IMR-90 (cell line): ENCODE measurements around the gene PCSK6. TPM values are rescaled to one million over a fixed set of nuclear protein-coding genes. Genes with fewer than 3 reads are reported as not detected.

Experiments
- ATAC-seq: fragments of 200-7000 bp; cut with Tn5 transposase; 2 replicates; pipeline ENCODE4 v1.9.1; 2020; ENCODE audit warnings: low read depth, mild to moderate bottlenecking, moderate library complexity
- BruUV-seq: library from RNA; stranded (reverse); fragments of 400-500 nt; replicated peaks from 2 replicates; lab custom pipeline; 2021; lab: Mats Ljungman, UMichigan
- CTCF ChIA-PET: fragments of 300-600 bp; formaldehyde crosslinking; extraction: SDS; loops from one replicate; lab custom pipeline; 2021; ENCODE audit warnings: antibody characterized with exemption; lab: Yijun Ruan, JAX
- POLR2A ChIA-PET: fragments of 300-600 bp; sonication (Branson Sonifier 250); formaldehyde crosslinking; loops from one replicate; lab custom pipeline; 2022; ENCODE audit warnings: antibody characterized with exemption; ENCODE audit not compliant: unreplicated experiment; lab: Charles Lee
- DNase-seq: peaks from one replicate; pipeline ENCODE4 v3.0.0; 2013
- H2AFZ ChIP-seq: replicated peaks from 2 replicates; pipeline ENCODE3; 2013; ENCODE audit warnings: low read length, mild to moderate bottlenecking; ENCODE audit not compliant: poor library complexity
- H2AK5ac ChIP-seq: 2 replicates; pipeline ENCODE4 v1.6.1; 2013; ENCODE audit warnings: low read depth, low read length, inconsistent platforms
- H2AK9ac ChIP-seq: replicated peaks from 2 replicates; pipeline ENCODE3; 2013; ENCODE audit warnings: mild to moderate bottlenecking, low read depth, low read length, moderate library complexity; ENCODE audit not compliant: poor library complexity
- H2BK120ac ChIP-seq: 2 replicates; pipeline ENCODE4 v1.6.1; 2013; ENCODE audit warnings: low read depth, low read length, inconsistent platforms
- H2BK15ac ChIP-seq: 3 replicates; pipeline ENCODE4 v1.6.1; 2013; ENCODE audit warnings: low read depth, low read length, inconsistent platforms
- H2BK20ac ChIP-seq: 2 replicates; pipeline ENCODE4 v1.6.1; 2013; ENCODE audit warnings: low read depth, mild to moderate bottlenecking, inconsistent platforms, low read length, moderate library complexity
- H2BK5ac ChIP-seq: 2 replicates; pipeline ENCODE4 v1.6.1; 2013; ENCODE audit warnings: mild to moderate bottlenecking, low read depth, low read length, inconsistent platforms; ENCODE audit not compliant: poor library complexity, severe bottlenecking
- H3K14ac ChIP-seq: replicated peaks from 2 replicates; pipeline ENCODE4 v1.6.1; 2013; ENCODE audit warnings: low read depth, low read length, inconsistent platforms
- H3K18ac ChIP-seq: 2 replicates; pipeline ENCODE4 v1.6.1; 2013; ENCODE audit warnings: low read depth, low read length, control low read depth
- H3K23ac ChIP-seq: 2 replicates; pipeline ENCODE4 v1.6.1; 2013; ENCODE audit warnings: low read depth, low read length, inconsistent platforms
- H3K27ac ChIP-seq: 2 replicates; pipeline ENCODE4 v1.5.1; 2013; ENCODE audit warnings: mild to moderate bottlenecking, control low read depth, low read length; ENCODE audit not compliant: insufficient read depth
- H3K27me3 ChIP-seq: 2 replicates; pipeline ENCODE4 v1.6.1; 2013; ENCODE audit warnings: low read length; ENCODE audit not compliant: control insufficient read depth, insufficient read depth
- H3K36me3 ChIP-seq: 2 replicates; pipeline ENCODE4 v1.6.1; 2013; ENCODE audit warnings: low read length, mixed read lengths; ENCODE audit not compliant: control insufficient read depth, insufficient read depth
- H3K4ac ChIP-seq: 2 replicates; pipeline ENCODE4 v1.6.1; 2013; ENCODE audit warnings: low read depth, low read length, inconsistent platforms
- H3K4me1 ChIP-seq: 2 replicates; pipeline ENCODE4 v1.6.1; 2013; ENCODE audit warnings: low read length, mixed read lengths; ENCODE audit not compliant: control insufficient read depth, insufficient read depth
- H3K4me2 ChIP-seq: 2 replicates; pipeline ENCODE4 v1.6.1; 2013; ENCODE audit warnings: low read depth, mild to moderate bottlenecking, control low read depth, low read length, moderate library complexity
- H3K4me3 ChIP-seq: 2 replicates; pipeline ENCODE4 v1.5.1; 2013; ENCODE audit warnings: low read depth, mild to moderate bottlenecking, control low read depth, low read length, moderate library complexity; ENCODE audit not compliant: insufficient read depth
- H3K56ac ChIP-seq: 2 replicates; pipeline ENCODE4 v1.6.1; 2013; ENCODE audit warnings: low read length, inconsistent platforms; ENCODE audit not compliant: insufficient read depth; ENCODE audit errors: extremely low read depth
- H3K79me1 ChIP-seq, 2 experiments: 2 replicates each; pipeline ENCODE4 v1.6.1; 2013; ENCODE audit warnings: low read length in 2 of 2, inconsistent platforms in 1 of 2, low read depth in 1 of 2
- H3K9ac ChIP-seq: 2 replicates; pipeline ENCODE4 v1.6.1; 2013; ENCODE audit warnings: low read depth, low read length, control low read depth
- H3K9me1 ChIP-seq: 2 replicates; pipeline ENCODE4 v1.6.1; 2013; ENCODE audit warnings: low read length, inconsistent platforms; ENCODE audit not compliant: insufficient read depth
- H3K9me3 ChIP-seq: 2 replicates; pipeline ENCODE4 v1.6.1; 2013; ENCODE audit warnings: low read length; ENCODE audit not compliant: control insufficient read depth, insufficient read depth
- H4K20me1 ChIP-seq: 2 replicates; pipeline ENCODE4 v1.6.1; 2013; ENCODE audit warnings: low read length, inconsistent platforms; ENCODE audit not compliant: insufficient read depth
- H4K5ac ChIP-seq: 2 replicates; pipeline ENCODE4 v1.6.1; 2013; ENCODE audit warnings: mild to moderate bottlenecking, low read depth, low read length, control low read depth
- H4K8ac ChIP-seq, 2 experiments: 2 replicates each; pipeline ENCODE4 v1.6.1; 2013; ENCODE audit warnings: low read depth in 2 of 2, low read length in 2 of 2, control low read depth in 1 of 2, inconsistent platforms in 1 of 2
- H4K91ac ChIP-seq: 2 replicates; pipeline ENCODE4 v1.6.1; 2013; ENCODE audit warnings: low read depth, low read length, inconsistent platforms; ENCODE audit not compliant: insufficient read depth
- CEBPB ChIP-seq: IDR thresholded peaks from 2 replicates; pipeline ENCODE4 v1.6.1; 2012; ENCODE audit warnings: low read depth, low read length, improper control_type of control experiment
- FOS ChIP-seq: fragments of 150-350 bp; IDR thresholded peaks from 2 replicates; pipeline ENCODE4 v1.6.1; 2016; ENCODE audit warnings: low read depth, low read length
- MAZ ChIP-seq: IDR thresholded peaks from 2 replicates; pipeline ENCODE4 v1.6.1; 2012; ENCODE audit warnings: low read depth, mild to moderate bottlenecking, low read length, improper control_type of control experiment, moderate library complexity, borderline replicate concordance
- RCOR1 ChIP-seq: IDR thresholded peaks from 2 replicates; pipeline ENCODE4 v1.6.1; 2012; ENCODE audit warnings: mild to moderate bottlenecking, low read length, improper control_type of control experiment; ENCODE audit not compliant: insufficient replicate concordance
- WGBS, 2 experiments: methylation state at CpG; one replicate each; pipeline versions ENCODE4 v1.1.5 to v1.1.7; 2013; ENCODE audit warnings: missing lambda C conversion rate in 2 of 2; ENCODE audit not compliant: insufficient read length in 1 of 2; ENCODE audit errors: extremely low coverage in 2 of 2; 5-methylcytosine and 5-hydroxymethylcytosine counted together
- dilution Hi-C: fragments of 300-500 bp; cut with HindIII; formaldehyde crosslinking; loops from one replicate; pipeline ENCODE4 v1.14.3; 2018; ENCODE audit warnings: low sequenced_read_pairs; ENCODE audit not compliant: unreplicated experiment
- in situ Hi-C: fragments of 300-500 bp; cut with MboI; formaldehyde crosslinking; loops from 3 replicates; pipeline ENCODE4 v1.14.3; 2019; ENCODE audit warnings: low sequenced_read_pairs, inconsistent platforms, mixed read lengths
- intact Hi-C: fragments of 100-400 bp; cut with micrococcal nuclease; formaldehyde crosslinking; loops from 2 replicates; pipeline ENCODE4 v1.10.0; 2022
- polyA plus RNA-seq, 3 experiments: library from polyadenylated mRNA; depleted of rRNA; stranded (reverse); fragments of >200 nt; gene quantifications; 2 replicates each; pipeline ENCODE4 v1.2.3, GENCODE V29; 2012; ENCODE audit warnings: low replicate concordance in 1 of 3
- total RNA-seq: library from RNA; depleted of rRNA; stranded (reverse); fragments of >200 nt; gene quantifications from 2 replicates; pipeline ENCODE4 v1.2.3, GENCODE V29; 2012
- TF ChIP-seq, protein P1 (sequence below): fragments of 150-350 bp; IDR thresholded peaks from 2 replicates; pipeline ENCODE4 v1.6.1; 2016; ENCODE audit warnings: low read depth, mild to moderate bottlenecking, low read length, moderate library complexity, borderline replicate concordance

Gene PCSK6
- total and polyA plus RNA-seq, 2 of the 4 experiments (the other 2 are of a cell fraction): not detected

DNA sequence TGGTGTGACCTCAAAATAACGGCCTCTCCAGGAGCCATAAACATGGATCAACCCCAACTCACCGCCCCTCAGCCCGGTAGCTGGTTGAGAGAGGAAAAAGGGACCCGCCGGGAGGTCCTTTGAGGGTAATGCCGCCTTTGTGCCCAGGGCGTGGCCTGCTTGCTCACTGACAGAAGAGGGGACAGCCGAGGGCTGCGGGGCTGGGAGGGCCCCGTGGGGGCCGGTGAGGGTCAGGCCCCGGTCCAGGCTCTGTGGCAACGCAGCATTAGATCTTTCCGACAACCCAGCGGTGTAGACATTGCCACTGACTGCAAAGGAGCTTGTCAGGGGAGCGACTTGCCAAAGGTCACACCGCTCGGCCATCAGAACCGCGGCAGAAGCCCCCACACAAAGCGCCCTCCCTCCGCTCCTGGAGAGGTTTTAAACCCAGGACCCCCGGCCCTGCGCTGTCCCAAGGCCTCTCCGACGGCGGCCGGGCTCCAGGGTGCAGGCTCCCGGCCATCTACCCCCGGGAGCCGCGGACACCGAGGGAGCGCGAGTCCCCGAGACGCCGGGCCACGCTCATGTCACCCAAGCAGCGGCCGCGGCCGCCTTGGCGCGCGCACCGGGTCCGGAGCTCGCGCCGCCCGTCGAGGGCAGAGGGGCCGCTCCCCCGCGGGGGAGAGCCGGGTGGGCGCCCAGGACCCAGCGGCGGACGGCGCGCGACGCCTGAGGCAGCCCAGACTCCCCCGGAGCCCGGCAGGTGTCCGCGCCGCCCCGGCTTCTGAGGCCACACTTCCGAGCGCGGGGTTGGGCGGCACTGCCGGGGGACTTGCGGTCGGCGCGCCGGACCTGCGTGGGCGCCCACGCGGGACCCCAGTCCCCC lies 975 bp downstream of the PCSK6 start:
- CTCF ChIA-PET: no interaction called here
- Histone ChIP-seq H2BK20ac (no peak overlapping the region), H3K27me3 (peaks cover 61% of the 10 kb centered on the region), H3K9me1 (no peaks in the 10 kb centered on the region), H3K9ac (no peak overlapping the region), H3K4me2 (no peak overlapping the region), H2BK120ac (no peak overlapping the region), H3K9me3 (no peaks in the 10 kb centered on the region), H4K20me1 (no peaks in the 10 kb centered on the region), H2BK5ac (no peak overlapping the region), H3K23ac (no peak overlapping the region), H4K8ac (no peak overlapping the region), H3K56ac (no peak overlapping the region), H3K4me1 (no peaks in the 10 kb centered on the region), H2AK5ac (no peak overlapping the region), H2AK9ac (no peak overlapping the region), H3K27ac (no peak overlapping the region), H2BK15ac (no peak overlapping the region), H3K36me3 (no peaks in the 10 kb centered on the region), H3K4ac (no peak overlapping the region), H4K91ac (no peak overlapping the region), H3K18ac (no peak overlapping the region), H4K5ac (no peak overlapping the region), H2AFZ (no peak overlapping the region), H3K4me3 (no peak overlapping the region), H3K79me1 (no peaks in the 10 kb centered on the region), H3K14ac (no peak overlapping the region)
- POLR2A ChIA-PET: no interaction called here
- dilution Hi-C loops: no loop called here
- WGBS, 2 experiments: 4% methylated on average over 52 of the region's 85 CpGs; no CpG with 5 or more reads in 1 of the 2 experiments
- in situ Hi-C loops: no loop called here
- BruUV-seq: no TSS peak
- intact Hi-C loops: no loop called here
- TF ChIP-seq MAZ (no peak), RCOR1 (no peak), FOS (no peak), CEBPB (no peak)
- TF ChIP-seq, protein P1, sequence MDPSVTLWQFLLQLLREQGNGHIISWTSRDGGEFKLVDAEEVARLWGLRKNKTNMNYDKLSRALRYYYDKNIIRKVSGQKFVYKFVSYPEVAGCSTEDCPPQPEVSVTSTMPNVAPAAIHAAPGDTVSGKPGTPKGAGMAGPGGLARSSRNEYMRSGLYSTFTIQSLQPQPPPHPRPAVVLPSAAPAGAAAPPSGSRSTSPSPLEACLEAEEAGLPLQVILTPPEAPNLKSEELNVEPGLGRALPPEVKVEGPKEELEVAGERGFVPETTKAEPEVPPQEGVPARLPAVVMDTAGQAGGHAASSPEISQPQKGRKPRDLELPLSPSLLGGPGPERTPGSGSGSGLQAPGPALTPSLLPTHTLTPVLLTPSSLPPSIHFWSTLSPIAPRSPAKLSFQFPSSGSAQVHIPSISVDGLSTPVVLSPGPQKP: no peak
- DNase-seq (no peak), ATAC-seq (no peak)
